ENCODE measurements around the gene ABLIM1. TPM values are rescaled to one million over a fixed set of nuclear protein-coding genes. Genes with fewer than 3 reads are reported as not detected.

Gene ABLIM1
- total RNA-seq, 2 experiments from 2014 or later: 137 to 149 TPM

DNA sequence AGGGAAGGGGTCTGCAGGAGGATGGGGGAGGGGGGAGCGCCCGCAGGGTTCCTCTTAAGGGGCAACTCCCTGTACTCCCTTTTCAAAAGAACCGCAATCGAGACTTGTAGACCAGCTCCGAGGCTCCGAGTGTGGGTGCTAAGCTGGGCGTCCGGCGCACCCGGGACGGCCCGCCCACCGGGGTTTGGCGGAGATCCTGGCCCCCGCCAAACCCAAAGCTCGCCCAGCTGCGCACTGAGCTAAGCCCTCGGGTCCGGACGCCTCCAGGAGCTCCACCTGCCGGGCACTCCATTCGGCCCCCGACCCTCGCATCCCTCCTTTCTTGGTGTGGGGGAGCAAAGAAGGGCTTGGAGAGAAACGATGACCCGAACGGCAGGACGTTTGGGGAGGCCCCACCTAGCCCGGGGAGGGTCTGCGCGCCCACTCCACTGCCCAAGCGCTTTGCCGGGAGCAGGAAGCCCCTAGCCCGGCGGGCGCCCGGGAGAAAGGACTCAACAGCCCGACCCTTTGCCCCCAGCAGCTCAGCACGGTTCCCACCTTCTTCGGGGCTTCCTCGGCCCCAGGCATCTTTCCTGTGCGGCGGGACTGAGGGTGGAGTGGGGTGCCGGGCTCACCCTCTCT is 254.4 kb downstream of the ABLIM1 start:
- POLR2A ChIA-PET: no interaction called here
- DNase-seq: no peak
- ATAC-seq (ENCODE audit: low read depth): no peak
- Mint-ChIP-seq H3K27ac (no peak overlapping the region), H3K4me1 (peaks cover 11% of the 10 kb centered on the region), H3K9me3 (no peaks in the 10 kb centered on the region), H3K27me3 (peaks cover 55% of the 10 kb centered on the region), H3K36me3 (no peaks in the 10 kb centered on the region), H3K4me3 (peak overlapping the region; percentile 63)

DNA sequence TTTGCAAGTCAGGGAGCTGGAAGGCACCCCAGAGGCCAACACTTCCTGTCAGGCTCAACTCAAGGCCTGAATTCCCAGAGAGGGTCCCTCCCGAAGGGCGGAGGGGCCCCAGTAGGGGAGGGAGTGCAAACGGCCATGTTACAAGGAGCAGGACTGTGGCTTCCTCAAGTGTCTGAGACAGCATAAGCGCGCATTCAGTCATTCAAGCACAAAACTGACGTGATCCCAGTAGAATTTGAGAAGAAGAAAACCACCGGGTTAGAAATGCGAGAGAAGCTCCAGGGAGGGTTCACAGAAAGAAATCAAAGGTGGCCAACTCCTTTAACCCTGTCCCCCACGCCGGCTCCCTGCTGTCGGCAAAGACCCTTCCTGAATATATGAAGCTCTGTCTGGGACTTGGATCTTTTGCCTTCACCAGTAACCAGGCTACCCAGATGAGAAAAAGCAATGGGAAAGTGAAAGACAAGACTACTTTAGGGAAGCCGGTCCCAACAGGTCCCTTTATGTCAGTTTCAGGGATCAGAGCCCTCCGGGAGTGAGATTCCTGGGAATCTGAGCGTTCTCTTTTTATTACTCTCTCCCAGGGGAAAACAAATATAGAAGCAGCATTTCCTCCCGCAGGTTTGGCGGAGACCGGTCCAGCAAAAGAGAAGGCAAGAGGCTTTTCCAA is 255.1 kb downstream of the ABLIM1 start:
- DNase-seq: no peak
- Mint-ChIP-seq H3K27me3 (peaks cover 56% of the 10 kb centered on the region), H3K27ac (no peak overlapping the region), H3K9me3 (no peaks in the 10 kb centered on the region), H3K36me3 (no peaks in the 10 kb centered on the region), H3K4me1 (peaks cover 13% of the 10 kb centered on the region), H3K4me3 (peak overlapping the region; percentile 63)
- ATAC-seq (ENCODE audit: low read depth): no peak
- POLR2A ChIA-PET: no interaction called here

DNA sequence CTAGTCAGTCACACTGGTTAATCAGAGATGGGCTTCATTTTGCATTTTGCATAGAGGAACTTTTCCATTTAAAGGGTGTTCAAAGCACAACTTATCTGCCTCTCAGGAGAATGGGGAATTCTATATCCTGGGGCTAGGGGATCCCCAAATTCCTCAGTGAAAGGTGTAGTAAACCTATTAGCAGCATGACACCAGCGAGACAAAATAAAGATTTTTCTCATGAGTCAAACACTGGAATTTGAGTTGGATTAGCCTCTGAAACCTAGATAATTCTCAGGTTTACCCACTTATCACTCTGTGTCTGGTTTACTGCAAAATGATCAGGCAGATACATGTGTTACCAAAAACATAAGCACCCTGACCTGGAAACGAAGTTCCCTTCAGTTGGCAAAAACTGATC is 255.8 kb downstream of the ABLIM1 start:
- DNase-seq: no peak
- Mint-ChIP-seq H3K27ac (no peak overlapping the region), H3K36me3 (no peaks in the 10 kb centered on the region), H3K4me1 (peaks cover 18% of the 10 kb centered on the region), H3K27me3 (peaks cover 62% of the 10 kb centered on the region), H3K9me3 (no peaks in the 10 kb centered on the region), H3K4me3 (no peak overlapping the region)
- no peak for ATAC-seq (ENCODE audit: low read depth)
- POLR2A ChIA-PET: no interaction called here

DNA sequence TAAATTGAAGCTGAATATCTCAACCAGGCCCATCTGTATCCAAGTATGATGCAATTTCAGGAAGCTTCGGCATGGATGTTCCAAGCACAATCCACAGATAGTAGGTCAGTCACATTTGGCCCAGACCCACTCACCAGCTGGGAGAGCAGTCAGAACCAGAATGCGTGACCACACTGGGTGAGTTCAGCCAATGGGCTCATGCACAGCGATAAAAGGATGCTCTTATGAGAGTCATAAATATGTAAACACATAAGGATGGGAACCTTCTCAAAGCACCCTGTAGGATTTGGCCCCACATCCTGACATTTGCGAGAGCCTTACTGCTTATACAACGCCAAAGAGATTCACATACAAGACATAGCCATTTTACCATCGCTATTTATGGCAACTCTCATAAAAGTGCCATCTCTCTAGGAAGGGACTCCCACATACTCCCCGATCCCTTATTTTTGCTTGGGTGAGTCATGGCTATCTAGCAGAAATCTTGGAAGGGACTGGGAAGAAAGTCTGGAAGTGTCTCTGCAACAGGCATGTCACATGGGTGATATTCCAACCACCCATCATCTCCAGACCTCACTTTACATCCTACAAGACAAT is 256.8 kb downstream of the ABLIM1 start:
- no peaks in the 10 kb centered on the region for H3K36me3 Mint-ChIP-seq
- no peaks in the 10 kb centered on the region for H3K9me3 Mint-ChIP-seq
- no peak overlapping the region for H3K27ac Mint-ChIP-seq
- peaks cover 69% of the 10 kb centered on the region for H3K27me3 Mint-ChIP-seq
- H3K4me3 Mint-ChIP-seq: no peak overlapping the region
- peaks cover 24% of the 10 kb centered on the region for H3K4me1 Mint-ChIP-seq
- ATAC-seq (ENCODE audit: low read depth) (no peak), DNase-seq (no peak)
- POLR2A ChIA-PET: no interaction called here

DNA sequence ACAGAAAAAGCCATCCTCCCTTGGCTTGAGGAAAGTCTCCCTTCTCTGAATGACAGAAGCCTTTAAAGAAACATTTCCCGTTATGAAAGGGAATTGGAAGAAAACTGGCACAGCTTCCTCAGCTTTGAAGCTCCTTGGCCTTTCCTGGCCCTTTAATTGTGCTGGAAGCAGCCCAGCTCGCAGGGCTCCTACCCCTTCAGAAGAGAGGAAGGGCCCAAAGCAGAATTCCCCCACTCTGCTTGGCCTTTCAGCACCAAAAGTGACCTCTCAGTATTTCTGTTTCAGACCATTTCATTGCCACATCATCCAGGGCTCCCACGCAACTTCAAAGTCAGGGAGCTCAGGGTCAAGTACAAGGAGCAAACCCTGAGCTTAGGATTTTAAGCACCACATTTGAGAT is 258.0 kb downstream of the ABLIM1 start:
- no peak overlapping the region for H3K27ac Mint-ChIP-seq
- peaks cover 26% of the 10 kb centered on the region for H3K4me1 Mint-ChIP-seq
- no peak overlapping the region for H3K4me3 Mint-ChIP-seq
- no peaks in the 10 kb centered on the region for H3K9me3 Mint-ChIP-seq
- no peak for ATAC-seq (ENCODE audit: low read depth)
- POLR2A ChIA-PET: no interaction called here
- H3K36me3 Mint-ChIP-seq: no peaks in the 10 kb centered on the region
- no peak for DNase-seq
- peaks cover 71% of the 10 kb centered on the region for H3K27me3 Mint-ChIP-seq

DNA sequence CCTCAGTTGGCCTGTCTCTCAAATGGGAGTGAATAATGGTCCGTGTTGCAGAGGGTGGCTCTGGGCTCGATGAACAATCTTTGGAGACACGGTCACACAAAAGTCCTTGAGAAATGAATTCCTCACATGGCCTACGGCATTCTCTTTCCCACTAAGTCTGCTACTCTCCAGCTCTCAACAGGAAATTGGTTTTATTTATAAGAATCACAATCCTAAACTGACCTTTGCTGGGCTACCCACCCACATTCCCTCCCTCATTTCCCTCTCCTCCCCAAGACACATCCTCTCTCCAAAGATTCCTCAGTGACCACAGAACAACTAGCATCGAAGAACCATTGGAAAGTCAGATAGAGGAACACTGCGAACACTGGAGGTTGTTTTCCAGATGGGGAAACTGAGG is 258.5 kb downstream of the ABLIM1 start:
- POLR2A ChIA-PET: no interaction called here
- DNase-seq (no peak), ATAC-seq (ENCODE audit: low read depth) (no peak)
- Mint-ChIP-seq H3K9me3 (no peaks in the 10 kb centered on the region), H3K27ac (no peak overlapping the region), H3K36me3 (no peaks in the 10 kb centered on the region), H3K4me1 (peaks cover 25% of the 10 kb centered on the region), H3K27me3 (peaks cover 70% of the 10 kb centered on the region), H3K4me3 (no peak overlapping the region)

DNA sequence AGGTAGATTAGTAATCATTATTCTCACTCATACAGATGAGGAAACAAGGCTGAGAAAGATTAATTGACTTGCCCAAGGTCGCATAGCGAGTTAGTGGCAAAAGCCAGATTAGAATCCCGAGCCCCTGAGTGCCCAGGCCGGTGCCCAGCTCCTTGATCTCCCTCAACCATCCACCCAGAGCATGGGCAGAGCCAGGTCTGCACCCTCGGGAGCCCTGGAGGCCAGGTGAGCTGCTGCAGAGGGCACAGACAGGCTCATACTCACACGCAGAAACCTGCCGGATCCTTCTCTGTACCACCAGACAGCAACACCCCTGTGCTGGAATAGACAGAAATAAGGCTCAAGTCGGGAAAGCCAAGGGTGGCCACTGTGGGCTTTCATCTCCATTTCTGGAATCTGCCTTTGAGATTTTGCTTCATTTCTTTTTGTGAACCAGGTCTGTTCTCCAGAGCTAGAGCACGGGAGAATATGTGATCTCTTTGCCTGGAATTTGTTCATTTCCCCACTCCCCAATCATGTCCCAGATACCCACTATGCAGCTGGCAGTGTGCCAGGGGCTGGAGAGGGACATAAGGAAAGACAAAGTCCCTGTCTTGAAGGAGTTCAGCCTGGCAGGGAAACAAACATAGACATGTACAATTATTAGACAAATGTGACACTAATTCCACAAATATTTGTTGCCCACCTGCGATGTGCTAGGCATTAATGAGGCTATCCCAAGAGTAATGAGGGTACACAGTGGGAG is 259.3 kb downstream of the ABLIM1 start:
- peaks cover 26% of the 10 kb centered on the region for H3K4me1 Mint-ChIP-seq
- ATAC-seq (ENCODE audit: low read depth): no peak
- no peaks in the 10 kb centered on the region for H3K36me3 Mint-ChIP-seq
- no peaks in the 10 kb centered on the region for H3K9me3 Mint-ChIP-seq
- no peak for DNase-seq
- peaks cover 69% of the 10 kb centered on the region for H3K27me3 Mint-ChIP-seq
- H3K4me3 Mint-ChIP-seq: no peak overlapping the region
- H3K27ac Mint-ChIP-seq: no peak overlapping the region
- POLR2A ChIA-PET: no interaction called here

DNA sequence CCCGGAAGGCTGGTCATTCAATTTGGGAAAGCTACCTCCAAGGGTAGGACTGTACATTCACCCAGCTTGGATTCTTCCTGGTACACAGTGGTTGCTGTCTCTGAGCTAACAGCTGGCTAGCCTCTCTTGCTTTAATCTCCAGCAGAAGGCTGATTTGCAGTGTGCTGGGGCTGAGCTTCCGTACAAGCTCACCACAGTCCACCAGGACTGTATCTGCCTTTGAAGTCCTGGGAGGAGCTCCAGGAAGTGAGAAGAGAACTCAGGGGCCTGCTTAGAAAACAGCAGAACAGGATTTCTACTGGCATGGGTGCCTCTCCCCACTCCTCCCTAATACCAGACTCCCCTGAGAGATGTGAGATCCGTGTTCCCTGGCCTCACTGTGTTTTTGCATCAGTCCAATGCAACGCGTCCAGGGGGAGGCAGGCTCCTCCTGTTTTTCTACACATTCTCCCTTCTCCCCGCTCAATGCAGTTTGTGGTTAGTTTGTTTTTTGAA is 260.4 kb downstream of the ABLIM1 start:
- Mint-ChIP-seq H3K27me3 (peaks cover 60% of the 10 kb centered on the region), H3K4me1 (peaks cover 21% of the 10 kb centered on the region)

DNA sequence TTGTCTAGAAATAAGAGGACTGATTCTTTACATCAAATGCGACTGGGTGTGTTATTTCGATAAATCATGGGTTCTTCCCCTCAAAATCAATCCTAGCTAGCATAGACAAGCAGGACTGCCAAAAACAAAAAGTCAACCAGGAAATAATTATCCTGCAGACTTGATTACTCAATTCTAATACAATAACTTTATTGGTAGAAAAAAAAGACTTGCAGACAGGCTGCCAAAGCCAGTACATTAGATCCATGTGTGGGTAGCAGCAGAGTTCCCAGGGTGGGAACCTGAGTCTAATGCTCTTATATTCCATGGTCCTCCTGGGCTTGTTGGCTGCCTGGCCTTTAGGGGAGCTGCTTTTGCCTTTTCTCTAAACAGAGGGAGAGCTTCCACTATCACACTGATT is 261.6 kb downstream of the ABLIM1 start:
- POLR2A ChIA-PET: no interaction called here
- Mint-ChIP-seq H3K27me3 (peaks cover 48% of the 10 kb centered on the region), H3K4me1 (peaks cover 20% of the 10 kb centered on the region), H3K9me3 (no peaks in the 10 kb centered on the region), H3K27ac (no peak overlapping the region), H3K4me3 (no peak overlapping the region), H3K36me3 (no peaks in the 10 kb centered on the region)
- ATAC-seq (ENCODE audit: low read depth) (no peak), DNase-seq (no peak)

More for the DNA sequence above, 260.4 kb downstream of the ABLIM1 start:
- Mint-ChIP-seq H3K9me3 (no peaks in the 10 kb centered on the region), H3K27ac (no peak overlapping the region), H3K4me3 (no peak overlapping the region), H3K36me3 (no peaks in the 10 kb centered on the region)
- POLR2A ChIA-PET: no interaction called here
- DNase-seq: no peak
- ATAC-seq (ENCODE audit: low read depth): peak; percentile 63

DNA sequence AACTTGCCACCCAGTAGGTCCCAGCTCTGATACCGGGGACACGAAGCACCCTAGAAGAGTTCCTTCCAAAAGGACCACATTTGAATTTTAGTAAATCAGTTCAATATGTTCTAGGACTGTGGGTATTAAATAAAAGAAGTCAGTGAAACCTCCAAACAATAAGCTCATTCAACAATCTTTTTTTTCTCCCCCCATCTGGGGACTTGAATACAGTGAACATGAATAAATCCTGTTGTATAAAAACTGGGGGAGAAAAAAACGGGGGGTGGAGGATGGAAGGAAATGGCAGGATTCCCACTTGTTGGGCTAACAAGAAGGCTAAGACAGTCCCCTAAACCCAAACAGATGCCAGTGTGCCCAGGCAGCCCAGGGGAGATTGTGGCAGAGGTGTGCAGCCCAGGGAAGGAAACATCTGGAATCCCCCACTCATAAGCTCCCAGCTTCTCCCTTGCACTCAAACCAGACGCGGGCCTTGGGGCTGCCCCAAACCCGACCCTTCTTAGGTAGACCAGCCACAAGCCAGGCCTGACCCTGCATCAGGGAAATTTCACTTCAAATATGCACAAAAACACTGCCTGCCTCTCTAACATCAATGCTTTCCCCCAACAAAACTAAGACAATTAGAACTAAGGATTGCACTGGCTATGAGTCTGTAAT is 262.6 kb downstream of the ABLIM1 start:
- Mint-ChIP-seq H3K9me3 (peaks cover 1% of the 10 kb centered on the region), H3K4me1 (peaks cover 20% of the 10 kb centered on the region), H3K4me3 (no peak overlapping the region), H3K27me3 (peaks cover 40% of the 10 kb centered on the region), H3K27ac (no peak overlapping the region), H3K36me3 (no peaks in the 10 kb centered on the region)
- POLR2A ChIA-PET: no interaction called here
- ATAC-seq (ENCODE audit: low read depth): no peak
- no peak for DNase-seq

DNA sequence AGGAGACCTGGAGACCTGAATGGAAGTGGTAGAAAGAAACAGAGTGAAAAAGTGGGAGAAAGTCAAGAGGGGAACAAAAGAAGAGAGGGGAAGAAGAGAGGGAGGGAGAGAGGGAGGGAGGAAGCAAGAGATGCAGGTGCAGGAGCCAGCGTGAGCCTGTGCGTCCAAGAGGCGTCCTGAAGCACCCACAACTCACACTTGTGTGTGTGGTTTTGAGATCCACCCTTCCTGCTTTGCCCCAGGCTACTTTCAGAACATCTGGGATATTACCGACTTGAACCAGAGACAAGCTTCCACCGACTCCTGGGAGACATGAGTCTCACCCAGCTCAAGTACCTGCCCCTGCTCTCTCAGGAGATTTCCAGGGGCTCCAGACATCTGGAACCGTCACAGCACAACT is 263.5 kb downstream of the ABLIM1 start:
- peaks cover 22% of the 10 kb centered on the region for H3K4me1 Mint-ChIP-seq
- peaks cover 35% of the 10 kb centered on the region for H3K27me3 Mint-ChIP-seq
- ATAC-seq (ENCODE audit: low read depth) (no peak), DNase-seq (no peak)
- no peak overlapping the region for H3K27ac Mint-ChIP-seq
- peaks cover 5% of the 10 kb centered on the region for H3K9me3 Mint-ChIP-seq
- no peak overlapping the region for H3K4me3 Mint-ChIP-seq
- POLR2A ChIA-PET: no interaction called here
- H3K36me3 Mint-ChIP-seq: no peaks in the 10 kb centered on the region

DNA sequence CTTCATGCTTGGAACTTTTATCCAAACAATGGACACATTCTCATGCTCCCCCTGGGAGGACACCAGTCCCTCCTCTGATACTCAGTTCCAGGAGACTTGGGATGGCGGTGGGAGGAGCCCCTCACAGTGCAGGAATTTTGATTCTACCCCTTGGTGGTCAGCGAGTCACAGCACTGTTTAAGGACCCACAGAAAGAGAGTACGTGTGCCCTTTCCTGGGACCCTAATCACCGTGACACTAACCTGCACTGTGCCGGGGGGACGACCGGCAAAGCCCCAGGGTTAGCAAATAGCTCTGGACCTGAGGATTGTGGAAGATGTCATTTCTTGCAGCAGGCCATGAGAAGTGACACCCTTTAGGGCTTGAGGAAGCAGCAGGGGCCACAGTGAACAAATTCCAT is 264.2 kb downstream of the ABLIM1 start:
- H3K27me3 Mint-ChIP-seq: peaks cover 32% of the 10 kb centered on the region

DNA sequence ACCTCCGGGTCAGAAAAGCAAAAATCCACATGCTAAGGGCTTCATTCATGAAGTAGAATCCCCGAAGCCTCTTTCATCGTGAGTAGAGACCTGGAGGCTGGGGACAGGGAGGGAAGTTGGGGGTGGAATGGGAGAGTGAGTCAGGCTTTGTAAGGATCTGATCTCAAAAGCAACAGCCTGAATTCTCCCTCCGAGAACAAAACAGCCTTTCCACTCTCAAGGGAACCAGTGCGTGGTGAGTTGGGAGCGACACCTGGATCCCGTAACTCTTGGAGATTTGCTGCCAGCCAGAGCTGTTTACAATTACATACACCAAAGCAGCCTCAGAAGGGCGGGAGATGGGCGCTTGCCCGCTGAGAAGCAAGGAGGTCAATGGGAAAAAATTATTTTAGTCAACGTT is 264.6 kb downstream of the ABLIM1 start:
- Mint-ChIP-seq H3K4me3 (no peak overlapping the region), H3K27ac (no peak overlapping the region), H3K27me3 (peaks cover 29% of the 10 kb centered on the region), H3K4me1 (peaks cover 25% of the 10 kb centered on the region), H3K9me3 (peaks cover 6% of the 10 kb centered on the region), H3K36me3 (no peaks in the 10 kb centered on the region)
- ATAC-seq (ENCODE audit: low read depth) (no peak), DNase-seq (no peak)
- POLR2A ChIA-PET: no interaction called here

More for the DNA sequence above, 264.2 kb downstream of the ABLIM1 start:
- DNase-seq (no peak), ATAC-seq (ENCODE audit: low read depth) (no peak)
- H3K9me3 Mint-ChIP-seq: peaks cover 5% of the 10 kb centered on the region
- H3K36me3 Mint-ChIP-seq: no peaks in the 10 kb centered on the region
- no peak overlapping the region for H3K4me3 Mint-ChIP-seq
- POLR2A ChIA-PET: no interaction called here
- no peak overlapping the region for H3K27ac Mint-ChIP-seq
- H3K4me1 Mint-ChIP-seq: peaks cover 22% of the 10 kb centered on the region

Measured in activated naive CD8-positive, alpha-beta T cell treated with anti-CD3 and anti-CD28 coated beads, Interleukin-2, amount 10 ng/mL, durations not matched to agents 7 days and 5 days (primary cell).